ENCODE measurements around the gene TMBIM6. TPM values are rescaled to one million over a fixed set of nuclear protein-coding genes. Genes with fewer than 3 reads are reported as not detected.

TMBIM6 gene
- 288 TPM for total RNA-seq

GRCh38 chr12:49740930-49741881 is at the start of gene TMBIM6:
TSS of gene TMBIM6 (plus strand) at chr12:49741557. CDS start at chr12:49752494, 10,937 bp downstream.
- peak within 1 kb of the TSS; percentile 57 for H3K4me3 ChIP-seq (ENCODE audit: low read length)
- peaks cover 39% of the 10 kb centered on the region for H3K4me1 ChIP-seq (ENCODE audit: insufficient read depth, low read length)
- no peaks in the 10 kb centered on the region for H3K9me3 ChIP-seq (ENCODE audit: low read depth, low read length)
- no peaks in the 10 kb centered on the region for H3K27me3 ChIP-seq (ENCODE audit: insufficient read depth, low read length)

- no peaks in the 10 kb centered on the region for H3K9me3 ChIP-seq (ENCODE audit: low read depth, low read length)
- peaks cover 16% of the 10 kb centered on the region for H3K4me1 ChIP-seq (ENCODE audit: insufficient read depth, low read length)
- H3K4me3 ChIP-seq (ENCODE audit: low read length) = no peak overlapping the region
Measured at GRCh38 chr12:49692851-49693250, 48.5 kb upstream of the TMBIM6 start.

GRCh38 chr12:49693931-49694444 is 47.4 kb upstream of the TMBIM6 start:
- Histone ChIP-seq H3K9me3 (ENCODE audit: low read depth, low read length) (no peaks in the 10 kb centered on the region), H3K4me1 (ENCODE audit: insufficient read depth, low read length) (peaks cover 27% of the 10 kb centered on the region), H3K4me3 (ENCODE audit: low read length) (no peak overlapping the region), H3K27me3 (ENCODE audit: insufficient read depth, low read length) (no peaks in the 10 kb centered on the region)

More at GRCh38 chr12:49692851-49693250, 48.5 kb upstream of the TMBIM6 start:
- no peaks in the 10 kb centered on the region for H3K27me3 ChIP-seq (ENCODE audit: insufficient read depth, low read length)

GRCh38 chr12:49696723-49697122 is 44.6 kb upstream of the TMBIM6 start:
- Histone ChIP-seq H3K27me3 (ENCODE audit: insufficient read depth, low read length) (no peaks in the 10 kb centered on the region), H3K4me3 (ENCODE audit: low read length) (no peak overlapping the region), H3K9me3 (ENCODE audit: low read depth, low read length) (no peaks in the 10 kb centered on the region), H3K4me1 (ENCODE audit: insufficient read depth, low read length) (peaks cover 32% of the 10 kb centered on the region)

GRCh38 chr12:49697808-49698207 is 43.5 kb upstream of the TMBIM6 start:
- peaks cover 40% of the 10 kb centered on the region for H3K4me1 ChIP-seq (ENCODE audit: insufficient read depth, low read length)
- H3K4me3 ChIP-seq (ENCODE audit: low read length) = no peak overlapping the region
- no peaks in the 10 kb centered on the region for H3K9me3 ChIP-seq (ENCODE audit: low read depth, low read length)
- H3K27me3 ChIP-seq (ENCODE audit: insufficient read depth, low read length) = no peaks in the 10 kb centered on the region

- Histone ChIP-seq H3K4me3 (ENCODE audit: low read length) (peak overlapping the region; percentile 2), H3K4me1 (ENCODE audit: insufficient read depth, low read length) (peaks cover 50% of the 10 kb centered on the region), H3K27me3 (ENCODE audit: insufficient read depth, low read length) (no peaks in the 10 kb centered on the region)
Measured at GRCh38 chr12:49698619-49699545, 42.5 kb upstream of the TMBIM6 start.

GRCh38 chr12:49702009-49702408 is 39.3 kb upstream of the TMBIM6 start:
- peaks cover 77% of the 10 kb centered on the region for H3K4me1 ChIP-seq (ENCODE audit: insufficient read depth, low read length)
- H3K27me3 ChIP-seq (ENCODE audit: insufficient read depth, low read length) = no peaks in the 10 kb centered on the region
- no peak overlapping the region for H3K4me3 ChIP-seq (ENCODE audit: low read length)
- H3K9me3 ChIP-seq (ENCODE audit: low read depth, low read length) = no peaks in the 10 kb centered on the region

More at GRCh38 chr12:49698619-49699545, 42.5 kb upstream of the TMBIM6 start:
- H3K9me3 ChIP-seq (ENCODE audit: low read depth, low read length) = no peaks in the 10 kb centered on the region

- Histone ChIP-seq H3K27me3 (ENCODE audit: insufficient read depth, low read length) (no peaks in the 10 kb centered on the region), H3K4me3 (ENCODE audit: low read length) (no peak overlapping the region), H3K4me1 (ENCODE audit: insufficient read depth, low read length) (peaks cover 77% of the 10 kb centered on the region), H3K9me3 (ENCODE audit: low read depth, low read length) (no peaks in the 10 kb centered on the region)
Measured at GRCh38 chr12:49702676-49703215, 38.6 kb upstream of the TMBIM6 start.

- Histone ChIP-seq H3K9me3 (ENCODE audit: low read depth, low read length) (no peaks in the 10 kb centered on the region), H3K27me3 (ENCODE audit: insufficient read depth, low read length) (no peaks in the 10 kb centered on the region), H3K4me1 (ENCODE audit: insufficient read depth, low read length) (peaks cover 70% of the 10 kb centered on the region), H3K4me3 (ENCODE audit: low read length) (no peak overlapping the region)
Measured at GRCh38 chr12:49703647-49704137, 37.7 kb upstream of the TMBIM6 start.

GRCh38 chr12:49705479-49706134 is 35.8 kb upstream of the TMBIM6 start:
- Histone ChIP-seq H3K4me3 (ENCODE audit: low read length) (peak overlapping the region; percentile 70), H3K9me3 (ENCODE audit: low read depth, low read length) (no peaks in the 10 kb centered on the region), H3K4me1 (ENCODE audit: insufficient read depth, low read length) (peaks cover 53% of the 10 kb centered on the region), H3K27me3 (ENCODE audit: insufficient read depth, low read length) (no peaks in the 10 kb centered on the region)

- H3K4me3 ChIP-seq (ENCODE audit: low read length) = peak overlapping the region; percentile 70
- H3K9me3 ChIP-seq (ENCODE audit: low read depth, low read length) = no peaks in the 10 kb centered on the region
- H3K4me1 ChIP-seq (ENCODE audit: insufficient read depth, low read length) = peaks cover 51% of the 10 kb centered on the region
Measured at GRCh38 chr12:49706351-49707127, 34.8 kb upstream of the TMBIM6 start.

GRCh38 chr12:49707128-49707811 is 34.1 kb upstream of the TMBIM6 start, which contains the start of gene FMNL3:
TSS of gene FMNL3 (minus strand) at chr12:49707405. CDS start at chr12:49707180, 225 bp downstream.
- no peaks in the 10 kb centered on the region for H3K27me3 ChIP-seq (ENCODE audit: insufficient read depth, low read length)
- H3K9me3 ChIP-seq (ENCODE audit: low read depth, low read length) = no peaks in the 10 kb centered on the region
- H3K4me1 ChIP-seq (ENCODE audit: insufficient read depth, low read length) = peaks cover 46% of the 10 kb centered on the region
- peak within 1 kb of the TSS; percentile 70 for H3K4me3 ChIP-seq (ENCODE audit: low read length)

More at GRCh38 chr12:49706351-49707127, 34.8 kb upstream of the TMBIM6 start:
- H3K27me3 ChIP-seq (ENCODE audit: insufficient read depth, low read length) = no peaks in the 10 kb centered on the region

- Histone ChIP-seq H3K27me3 (ENCODE audit: insufficient read depth, low read length) (no peaks in the 10 kb centered on the region), H3K9me3 (ENCODE audit: low read depth, low read length) (no peaks in the 10 kb centered on the region), H3K4me1 (ENCODE audit: insufficient read depth, low read length) (peaks cover 42% of the 10 kb centered on the region), H3K4me3 (ENCODE audit: low read length) (no peak overlapping the region)
Measured at GRCh38 chr12:49707812-49708147, 33.6 kb upstream of the TMBIM6 start.

Measured in mononuclear cell (primary cell).